ENCODE measurements around the gene COMTD1. TPM values are rescaled to one million over a fixed set of nuclear protein-coding genes. Genes with fewer than 3 reads are reported as not detected.
A peak's percentile ranks its signal among the peaks of the same experiment; 100 is the strongest.

Gene COMTD1
- total RNA-seq, 1 experiment from 2014 or later, result 27.2 TPM

DNA sequence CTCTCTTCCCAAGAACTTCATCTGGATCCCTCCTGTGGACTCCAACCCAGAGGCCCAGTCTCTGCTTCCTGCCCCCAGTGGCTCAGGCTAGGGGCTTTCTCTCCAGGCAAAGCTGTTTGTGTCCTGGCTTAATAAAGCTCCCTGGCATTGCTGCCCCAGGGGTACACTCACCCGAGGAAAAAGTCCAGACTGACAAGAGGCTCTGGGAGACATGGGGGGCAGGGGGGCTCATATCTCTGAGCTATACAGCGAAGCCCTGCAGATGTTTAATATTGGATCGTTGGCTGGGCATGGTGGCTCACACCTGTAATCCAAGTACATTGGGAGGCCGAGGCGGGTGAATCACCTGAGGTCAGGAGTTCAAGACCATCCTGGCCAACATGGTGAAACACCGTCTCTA lies 10.7 kb upstream of the COMTD1 start:
- DNase-seq (ENCODE audit: extremely low read depth, low read depth), result no peak

DNA sequence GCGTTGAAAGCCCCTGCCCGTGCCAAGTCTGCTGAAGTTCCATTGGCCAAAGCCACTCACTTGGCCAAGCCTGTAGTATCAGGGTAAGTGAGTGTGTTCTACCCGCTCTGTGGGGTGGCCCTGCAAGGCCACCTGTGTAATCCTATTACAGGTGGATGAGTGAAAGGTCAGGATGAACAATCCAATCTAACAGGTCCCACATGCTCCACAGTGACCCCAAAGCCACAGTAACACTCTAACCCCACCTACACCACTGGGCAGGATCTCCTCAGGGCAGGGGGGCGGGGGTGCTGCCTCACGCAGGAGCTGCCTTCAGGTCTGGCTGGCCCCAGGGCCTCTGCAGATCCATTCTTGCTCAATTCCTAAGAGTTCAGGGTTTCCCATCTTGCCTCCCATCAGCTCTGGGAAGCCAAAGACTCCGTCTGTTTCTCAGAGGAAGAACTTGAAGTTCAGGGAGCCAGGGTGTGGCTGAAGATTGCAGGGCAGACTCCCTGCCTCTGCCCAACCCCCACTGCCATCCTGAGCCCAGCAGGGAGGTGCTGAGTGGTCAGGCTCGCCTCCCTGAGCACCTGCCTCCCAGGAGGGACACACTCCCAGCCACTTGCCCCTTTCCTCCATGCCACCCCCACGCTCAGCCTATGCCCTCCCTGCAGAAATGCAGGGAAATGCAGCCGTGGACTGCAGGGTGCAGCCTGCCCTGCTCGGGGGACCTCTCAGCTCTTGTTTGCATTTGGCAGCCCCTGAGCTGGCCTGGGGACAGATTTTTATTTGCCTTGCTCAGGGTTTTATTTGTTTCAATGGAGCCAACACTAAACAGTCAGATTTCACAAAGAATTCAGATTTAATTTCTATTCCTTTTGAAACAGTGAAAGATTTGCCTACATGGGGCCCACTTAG lies 9.8 kb upstream of the COMTD1 start:
- no peak for DNase-seq (ENCODE audit: extremely low read depth, low read depth)

DNA sequence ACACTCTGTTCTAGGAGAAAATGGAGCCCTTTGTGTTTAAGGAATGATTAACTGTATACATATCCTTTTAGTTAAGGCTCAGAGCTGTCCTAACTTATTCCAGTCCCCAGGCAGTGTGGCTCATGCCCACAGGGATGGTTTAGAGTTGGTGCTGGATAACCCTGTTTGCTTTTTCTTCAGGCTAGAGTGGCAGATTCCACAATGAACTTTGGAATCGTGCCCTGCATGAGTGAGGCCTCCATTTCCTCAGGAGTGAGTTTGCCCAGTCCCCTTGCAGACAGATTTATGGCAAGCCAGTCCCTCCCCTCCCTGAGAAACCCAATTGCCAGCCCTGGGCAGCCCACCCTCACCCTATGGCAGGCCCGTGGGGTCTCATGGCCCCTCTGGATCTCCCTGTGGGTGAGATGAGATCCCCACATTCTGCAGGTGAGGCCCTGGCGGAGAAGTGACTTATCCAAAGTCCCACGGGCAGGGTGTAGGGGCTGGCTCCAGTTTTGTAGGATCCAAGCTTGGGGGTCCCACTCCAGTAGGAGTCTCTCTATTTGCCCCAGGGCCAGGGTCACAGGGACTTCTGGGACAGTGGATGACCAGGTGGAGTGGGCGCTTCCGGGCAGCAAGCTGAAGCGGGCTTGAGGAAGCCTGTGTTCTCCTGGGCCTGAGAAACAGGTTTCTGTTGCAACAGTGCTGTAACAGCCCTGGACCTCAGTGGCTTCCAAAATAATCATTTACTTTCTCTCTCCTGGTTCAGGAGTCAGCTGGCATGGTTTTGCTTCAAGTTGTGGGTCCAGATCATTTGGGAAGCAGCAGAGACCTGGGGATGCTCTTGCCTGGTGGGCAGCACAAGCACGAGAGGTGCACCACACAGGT lies 9.0 kb upstream of the COMTD1 start:
- no peak for DNase-seq (ENCODE audit: extremely low read depth, low read depth)

DNA sequence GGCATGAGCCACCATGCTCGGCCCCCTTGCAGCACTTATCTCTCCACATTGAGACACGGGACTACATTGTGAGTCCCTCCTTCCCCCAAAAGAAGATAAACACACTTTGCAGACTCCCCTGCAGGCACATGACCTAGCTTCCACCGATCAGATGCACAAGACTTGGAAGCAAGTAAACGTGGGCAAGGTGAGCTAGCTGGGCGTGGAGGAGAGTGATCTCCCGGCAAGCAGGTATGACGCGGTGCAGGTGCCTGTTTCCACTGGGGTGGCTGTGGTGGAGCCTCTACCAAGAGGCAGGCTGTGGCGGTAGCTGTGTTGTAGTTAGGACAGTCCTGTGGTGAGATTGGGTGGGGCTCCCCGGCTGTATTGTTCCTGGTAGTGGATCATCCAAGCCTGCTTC lies 7.7 kb upstream of the COMTD1 start:
- DNase-seq (ENCODE audit: extremely low read depth, low read depth), result no peak

DNA sequence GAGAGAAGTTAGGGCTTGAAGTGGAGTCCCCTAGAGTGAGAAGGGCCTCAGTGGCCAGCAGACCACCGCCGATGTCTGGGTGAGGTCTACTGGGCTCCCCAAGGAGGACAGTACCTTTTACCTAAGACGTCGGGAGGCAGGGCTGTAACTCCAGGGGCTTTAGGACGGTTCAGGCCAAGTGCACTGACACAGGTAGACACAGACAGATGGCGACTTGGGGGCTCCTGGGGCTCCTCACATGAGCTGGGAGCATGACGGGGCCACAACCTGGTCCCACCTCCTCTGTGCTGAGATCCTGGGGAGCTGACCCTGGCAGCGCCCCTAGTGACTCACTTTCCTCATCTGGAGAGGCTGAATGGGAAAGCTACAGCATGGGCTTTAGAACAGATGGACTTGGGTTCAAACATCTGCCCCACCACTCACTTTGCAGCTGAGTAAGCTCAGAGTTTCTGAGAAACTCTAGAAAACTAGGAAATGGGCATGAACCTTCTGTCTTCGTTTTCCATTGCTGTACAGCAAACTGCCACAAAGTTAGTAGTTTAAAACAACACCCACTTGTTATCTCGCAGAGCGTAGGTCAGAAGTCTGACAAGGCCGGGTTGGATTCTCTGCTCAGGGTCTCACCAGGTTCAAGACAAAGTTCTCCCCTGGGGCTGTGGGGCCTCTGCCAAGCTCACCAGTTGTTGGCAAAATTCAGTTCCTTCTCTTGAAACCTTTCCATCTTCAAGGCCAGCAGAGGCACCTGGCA lies 4.7 kb upstream of the COMTD1 start:
- DNase-seq (ENCODE audit: extremely low read depth, low read depth), result no peak

DNA sequence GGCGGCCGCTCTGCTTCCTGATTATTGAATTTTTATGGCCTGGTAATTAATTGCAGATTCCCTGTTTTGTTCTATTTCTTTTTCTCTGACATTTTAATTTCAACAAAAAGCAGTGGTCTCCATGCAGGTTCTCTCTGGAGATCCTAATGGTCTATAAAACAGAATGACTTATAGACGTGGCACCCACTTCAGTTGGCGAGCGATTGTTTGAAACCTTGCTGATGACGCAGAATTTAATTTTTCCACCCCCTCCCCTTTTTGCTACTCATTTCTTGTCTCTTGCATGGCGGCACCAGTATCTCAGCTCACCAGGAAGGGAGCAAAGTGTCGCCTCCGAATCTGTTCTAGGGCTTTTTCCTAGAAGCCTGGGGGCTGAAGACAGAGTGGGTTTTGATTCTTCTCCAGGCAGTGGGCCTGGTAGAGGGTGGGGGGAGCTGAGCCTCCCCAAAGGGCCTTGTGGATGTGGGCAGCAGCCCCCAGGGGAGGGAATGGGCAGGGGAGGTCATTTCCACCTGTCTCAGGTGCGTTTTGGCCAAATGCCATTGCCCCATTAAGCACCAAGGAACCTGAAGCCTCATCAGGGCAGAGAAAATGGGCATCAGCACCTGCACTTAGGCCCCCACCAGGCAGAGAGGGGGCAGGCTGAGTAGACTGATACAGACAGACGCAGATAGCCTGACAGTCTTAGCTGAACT lies 3.5 kb upstream of the COMTD1 start:
- no peak for DNase-seq (ENCODE audit: extremely low read depth, low read depth)

DNA sequence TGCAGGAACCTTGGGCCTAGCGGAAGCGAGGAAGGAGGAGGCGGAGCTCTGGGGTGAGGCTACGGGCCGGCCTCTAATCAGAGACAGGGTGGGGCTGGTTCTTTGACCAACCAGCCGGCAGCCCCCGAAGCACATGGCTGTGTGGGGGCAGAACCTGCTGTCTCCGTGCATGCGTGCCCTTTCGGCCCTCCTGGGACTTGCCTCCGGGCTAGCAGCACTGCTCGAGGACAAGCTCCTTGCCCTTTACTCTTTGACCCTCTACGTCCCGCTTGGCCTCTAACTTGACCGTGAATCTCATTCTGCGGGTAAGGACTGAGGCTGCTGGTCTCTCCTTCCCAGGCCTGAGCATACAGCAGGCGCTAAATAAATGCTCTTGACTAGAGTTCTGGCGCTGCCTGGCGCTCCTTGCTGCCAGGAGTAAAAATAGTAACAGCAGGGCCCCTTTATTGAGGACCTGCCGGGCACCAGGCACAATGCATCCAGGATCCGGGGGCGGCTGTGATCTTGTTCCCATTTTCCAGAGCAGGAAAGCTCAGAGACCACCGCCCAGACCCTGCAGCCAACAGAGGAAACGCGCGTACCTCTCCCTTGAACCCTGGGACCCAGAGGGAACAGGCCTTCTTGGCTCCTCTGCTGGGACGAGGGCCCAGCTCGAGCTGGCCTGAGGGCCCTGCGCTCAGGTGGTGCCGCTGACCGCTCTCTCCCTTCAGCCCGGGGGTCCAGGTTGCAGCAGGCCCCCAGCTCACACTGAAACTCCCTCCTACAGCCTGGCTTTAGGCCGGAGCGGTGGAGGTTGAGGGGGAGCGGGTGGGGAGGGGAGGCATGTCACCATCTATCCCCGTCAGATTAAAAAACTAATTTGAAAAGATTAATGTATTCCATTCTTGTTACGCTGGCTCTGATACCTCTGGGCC lies 2.7 kb upstream of the COMTD1 start:
- no peak for DNase-seq (ENCODE audit: extremely low read depth, low read depth)

DNA sequence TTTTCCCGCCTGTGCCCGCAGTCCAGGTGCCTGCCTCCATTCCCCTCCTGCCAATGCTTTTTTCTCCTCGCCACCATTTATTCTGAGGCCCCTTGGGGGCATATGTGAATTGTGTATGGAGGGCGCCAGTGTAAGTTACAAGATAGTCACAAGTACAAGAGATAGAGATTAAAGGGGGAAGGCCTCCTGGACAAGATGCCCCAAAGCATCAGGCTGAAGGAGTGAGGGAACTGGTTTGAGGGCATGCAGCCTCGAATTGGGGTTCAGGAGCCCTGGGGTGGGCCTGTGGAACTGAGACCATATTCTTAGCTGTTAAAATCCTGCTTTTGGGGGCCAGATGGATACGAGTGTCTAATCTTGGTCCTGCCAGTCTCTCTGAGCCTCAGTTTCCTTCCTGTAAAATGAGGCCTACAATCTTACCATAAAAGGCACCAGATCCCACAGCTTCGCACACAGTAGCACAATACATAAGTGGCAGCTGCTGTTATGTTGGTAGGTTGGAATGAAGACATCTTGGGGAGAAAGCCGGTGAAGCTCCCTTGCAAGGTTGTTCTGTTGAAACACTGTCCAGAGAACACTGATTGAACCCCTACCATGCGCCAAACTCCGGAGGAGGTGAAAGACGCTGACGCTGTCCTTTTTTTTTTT lies 545 bp upstream of the COMTD1 start:
- no peak for DNase-seq (ENCODE audit: extremely low read depth, low read depth)

DNA sequence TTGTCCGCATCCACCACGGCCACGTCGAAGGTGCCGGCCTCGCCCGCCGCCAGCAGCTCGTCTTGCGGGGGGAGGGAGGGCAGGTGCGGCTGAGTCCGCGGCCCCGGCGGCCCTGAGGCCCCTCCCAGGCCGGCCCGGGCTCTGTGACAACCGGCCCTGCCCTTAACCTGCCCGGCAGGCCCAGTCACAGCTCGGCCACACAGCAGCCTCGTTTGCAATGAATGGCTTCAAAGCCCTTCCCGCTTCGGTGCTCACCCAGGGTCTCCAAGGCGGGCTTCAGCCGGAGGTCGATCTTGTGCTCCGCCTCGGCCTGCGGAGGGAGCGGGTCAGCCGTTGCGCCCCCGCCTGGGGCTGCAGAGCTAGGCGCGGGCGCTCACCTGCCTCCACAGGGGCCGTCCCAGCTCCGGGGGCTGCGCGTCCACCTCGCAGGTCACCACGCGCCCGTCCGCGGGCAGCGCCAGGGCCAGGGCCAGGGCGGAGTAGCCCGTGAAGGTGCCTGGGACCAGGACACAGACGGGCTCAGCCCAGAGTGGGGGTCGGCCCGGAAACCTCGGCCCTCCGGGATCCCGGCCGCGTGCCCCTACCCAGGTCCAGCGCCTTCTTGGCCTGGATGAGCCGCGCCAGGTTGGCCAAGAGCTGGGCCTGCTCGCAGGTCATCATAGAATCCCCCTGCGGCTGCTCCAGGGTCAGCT lies 928 bp downstream of the COMTD1 start:
- DNase-seq (ENCODE audit: extremely low read depth, low read depth), result no peak

DNA sequence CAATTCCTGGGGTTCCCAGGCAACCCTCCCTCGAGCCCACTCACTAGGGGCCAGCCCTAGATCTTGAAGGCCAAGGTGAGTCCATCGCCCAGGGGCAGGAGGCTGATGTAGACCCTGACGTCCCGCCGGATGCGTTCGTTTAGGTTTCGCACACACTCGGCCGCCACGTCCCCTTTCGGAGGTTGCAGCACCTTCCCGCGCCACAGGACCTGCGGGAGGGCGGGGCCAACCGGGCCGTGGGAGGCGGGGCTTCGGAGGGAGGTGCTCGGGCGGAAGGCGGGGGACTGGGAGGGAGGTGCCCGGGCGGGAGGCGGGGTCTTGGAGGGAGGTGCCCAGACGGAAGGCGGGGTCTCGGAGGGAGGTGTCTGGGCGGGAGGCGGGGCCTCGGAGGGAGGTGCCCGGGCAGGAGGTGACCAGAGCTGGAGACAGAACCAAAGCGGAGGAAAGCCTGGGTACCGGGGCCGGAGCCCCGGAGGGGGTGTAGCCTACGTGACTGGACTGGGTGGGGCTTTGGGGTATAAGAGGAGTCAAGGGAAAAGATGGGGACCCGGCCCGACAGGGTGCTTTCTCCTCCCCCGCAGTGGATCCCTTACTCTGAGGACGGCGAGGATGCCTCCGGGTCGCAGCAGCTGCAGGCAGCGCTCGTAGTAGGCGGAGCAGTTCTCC lies 1.6 kb downstream of the COMTD1 start:
- DNase-seq (ENCODE audit: extremely low read depth, low read depth), result peak; percentile 94

DNA sequence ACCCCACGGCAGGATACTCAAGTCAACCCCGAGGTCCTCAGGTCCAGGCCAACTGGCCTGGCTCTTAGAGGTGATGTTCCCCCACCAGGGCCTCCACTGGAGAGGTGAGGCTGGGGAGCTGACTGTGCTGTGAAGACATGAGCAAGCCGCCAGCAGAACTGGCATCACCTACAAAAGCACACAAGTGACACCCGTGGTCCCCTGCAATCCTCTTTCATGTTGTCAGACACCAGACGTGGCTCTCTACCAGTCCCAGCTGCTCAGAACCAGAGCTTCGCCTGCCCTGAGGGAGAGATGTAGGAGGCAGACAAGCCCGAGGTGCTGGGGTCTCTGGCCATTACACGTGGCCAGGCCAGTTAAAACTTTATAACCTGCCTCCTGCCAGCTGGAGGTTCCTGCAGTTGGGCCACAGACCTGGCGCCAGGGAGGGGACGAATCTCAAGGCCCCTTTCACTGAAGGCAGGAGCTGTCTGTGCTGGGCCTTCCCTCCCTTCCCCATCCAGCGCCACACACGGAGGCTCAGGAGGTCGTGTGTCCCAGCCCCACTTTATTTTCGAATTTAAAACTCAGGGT lies 2.2 kb downstream of the COMTD1 start:
- DNase-seq (ENCODE audit: extremely low read depth, low read depth), result no peak

DNA sequence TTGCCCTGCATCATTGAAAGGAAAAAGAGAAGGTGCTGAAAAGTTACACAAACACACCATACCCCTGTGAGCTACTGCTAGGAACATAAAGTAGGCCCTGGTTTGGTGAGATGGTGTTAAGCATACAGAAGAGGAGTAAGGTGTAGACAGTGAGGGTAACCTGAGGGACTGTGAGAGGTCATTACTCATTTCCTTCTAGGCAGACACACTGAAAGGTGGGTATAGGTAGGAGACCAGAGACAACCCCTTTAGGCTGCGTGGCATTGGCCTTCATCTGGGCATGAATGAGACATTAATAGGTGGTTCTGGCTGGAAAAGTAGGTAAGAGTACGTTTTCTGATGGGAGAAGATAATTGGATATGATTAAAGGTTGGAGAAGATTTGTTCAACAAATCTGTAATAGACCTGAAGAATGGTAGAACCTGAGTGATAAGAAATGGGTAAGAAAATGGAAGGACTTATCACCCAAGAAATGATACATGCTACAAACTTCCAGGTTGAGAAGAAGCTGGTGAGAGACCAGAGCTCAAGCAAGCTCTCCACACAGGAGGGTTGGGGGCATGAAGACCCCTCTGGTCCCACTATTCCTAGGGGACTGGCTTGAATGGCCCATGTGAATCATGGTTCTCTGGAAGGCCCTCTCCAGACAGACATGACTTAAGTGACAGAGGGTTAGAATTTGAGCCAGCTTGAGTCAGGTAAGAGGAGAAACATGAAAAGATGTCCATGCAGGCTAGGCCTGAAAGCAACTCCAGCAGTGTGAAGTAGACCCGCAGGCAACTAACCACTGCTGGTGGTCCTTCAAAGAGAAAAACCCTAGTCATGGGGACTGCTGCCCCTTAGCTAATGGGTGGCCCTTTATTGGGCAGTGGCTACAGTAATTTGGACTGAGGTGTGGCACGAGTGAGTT lies 3.8 kb downstream of the COMTD1 start:
- no peak for DNase-seq (ENCODE audit: extremely low read depth, low read depth)

DNA sequence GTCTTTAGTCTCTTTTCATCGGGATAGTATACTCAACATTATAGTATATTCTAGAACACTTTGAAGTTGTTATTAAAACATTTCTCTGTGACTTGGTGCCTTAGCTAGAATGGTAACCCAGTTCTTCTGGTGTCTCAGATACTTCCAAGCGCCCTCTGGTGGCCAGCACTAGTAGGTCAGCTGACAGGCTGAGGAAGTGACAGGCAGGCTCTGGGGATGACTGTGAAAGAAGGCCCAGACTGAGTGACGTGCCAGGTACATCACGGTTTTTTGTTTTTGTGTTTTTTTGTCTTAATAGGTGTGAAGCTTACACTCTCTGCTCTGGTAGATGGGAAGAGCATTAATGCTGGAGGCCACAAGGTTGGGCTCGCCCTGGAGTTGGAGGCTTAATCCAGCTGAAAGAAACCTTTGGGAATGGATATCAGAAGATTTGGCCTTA lies 5.1 kb downstream of the COMTD1 start:
- peak; percentile 90 for DNase-seq (ENCODE audit: extremely low read depth, low read depth)

DNA sequence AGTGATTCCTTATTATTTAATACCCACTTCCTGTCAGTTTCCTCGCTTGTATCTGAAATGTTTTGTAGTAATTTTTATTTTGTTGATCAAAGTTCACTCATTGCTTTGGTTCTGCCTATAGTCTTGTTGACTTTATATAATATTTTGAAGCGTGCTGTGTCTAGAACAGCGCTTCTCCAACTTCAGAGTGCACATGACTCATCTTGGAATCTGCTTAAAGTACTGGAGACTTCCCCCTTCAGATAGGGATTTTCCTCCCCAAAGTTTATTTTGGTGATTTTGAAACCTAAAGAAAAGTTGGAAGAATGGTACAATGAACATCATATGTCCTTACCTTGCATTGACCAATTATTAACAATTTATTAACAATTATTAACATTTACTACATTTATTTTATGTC lies 5.8 kb downstream of the COMTD1 start:
- DNase-seq (ENCODE audit: extremely low read depth, low read depth), result no peak

DNA sequence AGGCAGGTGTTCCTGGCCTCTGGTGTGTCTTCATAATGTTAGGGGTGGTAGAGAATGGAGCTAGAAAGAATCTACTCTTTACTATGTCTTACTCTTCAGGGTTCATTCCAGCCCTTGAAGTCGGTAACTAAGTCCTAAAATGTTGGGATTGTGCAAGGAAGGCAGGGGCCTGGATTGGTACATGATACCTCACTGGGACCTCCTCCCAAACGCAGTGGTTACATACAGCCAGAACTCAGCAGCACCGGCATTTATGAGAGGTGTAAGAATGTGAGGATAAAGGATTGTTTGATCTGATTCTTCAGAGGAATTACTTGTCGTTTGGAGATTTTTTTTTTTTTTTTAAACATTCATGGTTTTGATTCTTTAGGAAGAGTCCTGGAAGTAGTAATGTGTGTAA lies 6.9 kb downstream of the COMTD1 start:
- DNase-seq (ENCODE audit: extremely low read depth, low read depth), result no peak

DNA sequence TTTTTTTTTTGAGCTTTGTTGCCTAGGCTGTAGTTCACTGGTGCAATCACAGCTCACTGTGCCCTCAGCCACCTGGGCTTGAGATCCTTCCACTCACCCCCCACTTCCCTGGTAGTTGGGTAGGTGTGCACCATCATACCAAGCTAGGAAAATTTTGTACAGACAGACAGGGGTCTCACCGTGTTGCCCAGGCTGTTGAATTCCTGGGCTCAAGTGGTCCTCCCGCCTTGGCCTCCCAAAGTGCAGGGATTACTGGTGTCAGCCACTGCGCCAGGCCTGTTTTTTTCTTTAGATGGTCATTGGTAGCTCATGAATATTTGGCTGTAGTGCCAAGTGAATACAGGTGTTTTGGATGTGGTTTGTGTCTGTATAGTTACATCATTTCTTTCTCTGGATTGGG lies 7.5 kb downstream of the COMTD1 start:
- no peak for DNase-seq (ENCODE audit: extremely low read depth, low read depth)
